ENCODE measurements around the gene COL9A3.
"Not testable (repeated sequence)": the region's sequence is repeated elsewhere in the genome, so short reads cannot be mapped to it uniquely, and the experiment has no call there.

The COL9A3 gene

GRCh38 chr20:62872184-62872847, 55.5 kb downstream of the COL9A3 start:
- Histone ChIP-seq H3K4me2 (ENCODE audit: low read depth, low read length) (no peak overlapping the region), H3K79me2 (ENCODE audit: low read length) (no peaks in the 10 kb centered on the region), H3K27me3 (replicated peaks; ENCODE audit: insufficient read depth, low read length) (peaks cover 25% of the 10 kb centered on the region), H3K4me1 (ENCODE audit: low read length) (0 out of 2 replicates have a peak, but pooled peaks cover 5% of the 10 kb centered on the region), H3K36me3 (replicated peaks; ENCODE audit: insufficient read depth, low read length) (no peaks in the 10 kb centered on the region), H3K9ac (ENCODE audit: low read length) (no peak overlapping the region), H3K9me2 (replicated peaks; ENCODE audit: insufficient read depth, low read length) (no peaks in the 10 kb centered on the region), H3K9me3 (replicated peaks; ENCODE audit: insufficient read depth, low read length) (no peaks in the 10 kb centered on the region), H4K20me1 (ENCODE audit: insufficient read depth, low read length) (no peaks in the 10 kb centered on the region), H3F3A (ENCODE audit: insufficient read depth, low read length) (no peaks in the 10 kb centered on the region), H3K4me3 (ENCODE audit: low read length) (no peak overlapping the region), H2AFZ (ENCODE audit: low read length) (no peak overlapping the region), H3K27ac (ENCODE audit: low read length) (no peak overlapping the region)
- no peak for TF ChIP-seq EZH2phosphoT487 (IDR thresholded peaks at IDR 0.05; ENCODE audit: low read length)
- no peak for TF ChIP-seq EZH2 (optimal IDR thresholded peaks at IDR 0.05; ENCODE audit: low read depth, low read length)
- TF ChIP-seq CTCF (IDR thresholded peaks at IDR 0.05; ENCODE audit: low read length), result no peak
- no peak for DNase-seq

GRCh38 chr20:62872862-62873261, 56.0 kb downstream of the COL9A3 start:
- H3K36me3 ChIP-seq (replicated peaks; ENCODE audit: insufficient read depth, low read length), result no peaks in the 10 kb centered on the region
- no peak overlapping the region for H2AFZ ChIP-seq (ENCODE audit: low read length)
- no peak overlapping the region for H3K9ac ChIP-seq (ENCODE audit: low read length)
- H3K9me3 ChIP-seq (replicated peaks; ENCODE audit: insufficient read depth, low read length), result no peaks in the 10 kb centered on the region
- H3K9me2 ChIP-seq (replicated peaks; ENCODE audit: insufficient read depth, low read length), result no peaks in the 10 kb centered on the region
- H3K4me2 ChIP-seq (ENCODE audit: low read depth, low read length), result no peak overlapping the region
- no peak for TF ChIP-seq EZH2 (optimal IDR thresholded peaks at IDR 0.05; ENCODE audit: low read depth, low read length)
- H3F3A ChIP-seq (ENCODE audit: insufficient read depth, low read length), result no peaks in the 10 kb centered on the region
- H3K27ac ChIP-seq (ENCODE audit: low read length), result no peak overlapping the region
- no peak overlapping the region for H3K4me3 ChIP-seq (ENCODE audit: low read length)
- peaks cover 22% of the 10 kb centered on the region for H3K27me3 ChIP-seq (replicated peaks; ENCODE audit: insufficient read depth, low read length)
- H4K20me1 ChIP-seq (ENCODE audit: insufficient read depth, low read length), result no peaks in the 10 kb centered on the region
- H3K79me2 ChIP-seq (ENCODE audit: low read length), result no peaks in the 10 kb centered on the region
- 0 out of 2 replicates have a peak, but pooled peaks cover 5% of the 10 kb centered on the region for H3K4me1 ChIP-seq (ENCODE audit: low read length)
- DNase-seq, result no peak

GRCh38 chr20:62873280-62873679, 56.4 kb downstream of the COL9A3 start:
- Histone ChIP-seq H3K4me1 (ENCODE audit: low read length) (0 out of 2 replicates have a peak, but pooled peaks cover 5% of the 10 kb centered on the region), H3K9me3 (replicated peaks; ENCODE audit: insufficient read depth, low read length) (no peaks in the 10 kb centered on the region), H3F3A (ENCODE audit: insufficient read depth, low read length) (no peaks in the 10 kb centered on the region), H3K27ac (ENCODE audit: low read length) (no peak overlapping the region), H4K20me1 (ENCODE audit: insufficient read depth, low read length) (no peaks in the 10 kb centered on the region), H3K36me3 (replicated peaks; ENCODE audit: insufficient read depth, low read length) (no peaks in the 10 kb centered on the region), H3K4me2 (ENCODE audit: low read depth, low read length) (no peak overlapping the region), H3K4me3 (ENCODE audit: low read length) (no peak overlapping the region), H3K9ac (ENCODE audit: low read length) (no peak overlapping the region), H3K27me3 (replicated peaks; ENCODE audit: insufficient read depth, low read length) (peaks cover 19% of the 10 kb centered on the region), H3K9me2 (replicated peaks; ENCODE audit: insufficient read depth, low read length) (no peaks in the 10 kb centered on the region), H3K79me2 (ENCODE audit: low read length) (no peaks in the 10 kb centered on the region), H2AFZ (ENCODE audit: low read length) (no peak overlapping the region)
- TF ChIP-seq CTCF (IDR thresholded peaks at IDR 0.05; ENCODE audit: low read length) (no peak), EZH2phosphoT487 (IDR thresholded peaks at IDR 0.05; ENCODE audit: low read length) (no peak), EZH2 (optimal IDR thresholded peaks at IDR 0.05; ENCODE audit: low read depth, low read length) (no peak)
- DNase-seq, result no peak

GRCh38 chr20:62873681-62874031, 56.8 kb downstream of the COL9A3 start:
- not testable (repeated sequence) for H2AFZ ChIP-seq (ENCODE audit: low read length); H3K9ac ChIP-seq (ENCODE audit: low read length); H3K79me2 ChIP-seq (ENCODE audit: low read length); H3K27ac ChIP-seq (ENCODE audit: low read length); H3K4me2 ChIP-seq (ENCODE audit: low read depth, low read length); H3K4me3 ChIP-seq (ENCODE audit: low read length); H3F3A ChIP-seq (ENCODE audit: insufficient read depth, low read length); H4K20me1 ChIP-seq (ENCODE audit: insufficient read depth, low read length); H3K36me3 ChIP-seq (replicated peaks; ENCODE audit: insufficient read depth, low read length); H3K9me3 ChIP-seq (replicated peaks; ENCODE audit: insufficient read depth, low read length); H3K9me2 ChIP-seq (replicated peaks; ENCODE audit: insufficient read depth, low read length); H3K4me1 ChIP-seq (ENCODE audit: low read length)
- peaks cover 16% of the 10 kb centered on the region for H3K27me3 ChIP-seq (replicated peaks; ENCODE audit: insufficient read depth, low read length)
- peak; percentile 24 for DNase-seq
- TF ChIP-seq CTCF (IDR thresholded peaks at IDR 0.05; ENCODE audit: low read length), result peak; percentile 42

Measured in MM.1S (cell line).